SKM-1 treated with dmso at 0.1 percent for 144 hours (cell line): ENCODE results near the gene PITPNC1.
A peak's percentile ranks its signal among the peaks of the same experiment; 100 is the strongest.

Experiments used
- DNase-seq: peaks from one replicate; lab custom pipeline; 2025; ENCODE audit not compliant: unreplicated experiment; lab: John Stamatoyannopoulos, UW

Gene PITPNC1

GRCh38 chr17:67534941-67535340 is 157.9 kb downstream of the PITPNC1 start:
- DNase-seq = no peak

- DNase-seq = no peak
Observed at GRCh38 chr17:67542219-67543114, 165.4 kb downstream of the PITPNC1 start.

GRCh38 chr17:67544364-67544955 is 167.4 kb downstream of the PITPNC1 start:
- no peak for DNase-seq

- no peak for DNase-seq
Observed at GRCh38 chr17:67546578-67547527, 169.8 kb downstream of the PITPNC1 start.

- DNase-seq = no peak
Observed at GRCh38 chr17:67548693-67549092, 171.6 kb downstream of the PITPNC1 start.

GRCh38 chr17:67549820-67550219 is 172.7 kb downstream of the PITPNC1 start:
- no peak for DNase-seq

- DNase-seq = no peak
Observed at GRCh38 chr17:67554634-67555033, 177.6 kb downstream of the PITPNC1 start.

- no peak for DNase-seq
Observed at GRCh38 chr17:67555855-67556254, 178.8 kb downstream of the PITPNC1 start.

- DNase-seq = no peak
Observed at GRCh38 chr17:67557052-67557845, 180.2 kb downstream of the PITPNC1 start.

GRCh38 chr17:67557921-67558320 is 180.8 kb downstream of the PITPNC1 start:
- no peak for DNase-seq

- no peak for DNase-seq
Observed at GRCh38 chr17:67558740-67559380, 181.8 kb downstream of the PITPNC1 start.

GRCh38 chr17:67559381-67559966 is 182.4 kb downstream of the PITPNC1 start:
- DNase-seq = no peak

- no peak for DNase-seq
Observed at GRCh38 chr17:67562005-67562404, 184.9 kb downstream of the PITPNC1 start.

- no peak for DNase-seq
Observed at GRCh38 chr17:67563692-67564228, 186.7 kb downstream of the PITPNC1 start.

- no peak for DNase-seq
Observed at GRCh38 chr17:67565068-67565467, 188.0 kb downstream of the PITPNC1 start.

- no peak for DNase-seq
Observed at GRCh38 chr17:67566656-67567055, 189.6 kb downstream of the PITPNC1 start.

- no peak for DNase-seq
Observed at GRCh38 chr17:67569015-67569451, 192.0 kb downstream of the PITPNC1 start.

- peak; percentile 80 for DNase-seq
Observed at GRCh38 chr17:67569873-67570272, 192.8 kb downstream of the PITPNC1 start.

GRCh38 chr17:67570797-67571196 is 193.7 kb downstream of the PITPNC1 start:
- no peak for DNase-seq
